GM18520 (cell line): ENCODE results near the gene R3HCC1L.
"Not testable (repeated sequence)": the region's sequence is repeated elsewhere in the genome, so short reads cannot be mapped to it uniquely, and the experiment has no call there.

Source experiments
- ATAC-seq: cut with Tn5 transposase; IDR thresholded peaks from one replicate; pipeline ENCODE4 v1.9.1; 2021; ENCODE audit not compliant: unreplicated experiment

The R3HCC1L gene

DNA sequence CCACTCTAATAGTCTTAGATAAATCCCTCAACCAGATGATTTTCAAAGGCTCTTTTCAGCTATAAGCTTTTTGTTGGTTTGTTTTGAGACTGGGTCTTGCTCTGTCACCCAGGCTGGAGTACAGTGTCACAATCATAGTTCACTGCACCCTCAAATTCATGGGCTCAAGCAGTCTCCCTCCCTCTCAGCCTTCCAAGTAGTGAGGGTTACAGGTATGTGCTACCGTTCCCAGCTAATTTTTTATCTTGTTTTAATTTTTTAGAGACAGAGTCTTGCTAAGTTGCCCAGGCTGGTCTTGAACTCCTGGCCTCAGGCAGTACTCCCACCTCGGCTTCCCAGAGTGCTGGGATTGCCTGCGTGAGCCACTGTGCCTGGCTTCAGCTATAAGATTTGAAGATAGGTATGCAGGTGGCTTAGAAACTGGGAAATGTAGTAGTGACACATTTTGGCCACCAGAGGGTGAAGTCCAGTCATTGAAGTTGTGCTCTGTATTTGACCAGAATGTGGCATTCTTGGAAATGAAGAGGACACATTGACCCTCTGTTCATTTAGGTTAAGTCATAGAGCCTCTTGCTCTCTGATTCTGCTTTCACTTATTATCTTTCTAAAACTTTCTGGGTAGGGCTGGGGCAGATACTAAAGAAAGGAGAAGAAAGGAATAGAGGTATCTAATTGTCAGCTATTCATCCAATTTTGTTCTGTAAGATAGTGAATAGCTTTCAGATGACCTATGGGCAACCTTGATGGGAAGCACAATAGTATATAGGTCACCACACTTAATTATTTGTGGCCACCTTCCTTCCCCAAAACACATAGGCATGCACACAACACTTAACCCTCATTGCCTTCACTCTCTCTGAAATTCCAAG lies 36.0 kb downstream of the R3HCC1L start:
- ATAC-seq: no peak

DNA sequence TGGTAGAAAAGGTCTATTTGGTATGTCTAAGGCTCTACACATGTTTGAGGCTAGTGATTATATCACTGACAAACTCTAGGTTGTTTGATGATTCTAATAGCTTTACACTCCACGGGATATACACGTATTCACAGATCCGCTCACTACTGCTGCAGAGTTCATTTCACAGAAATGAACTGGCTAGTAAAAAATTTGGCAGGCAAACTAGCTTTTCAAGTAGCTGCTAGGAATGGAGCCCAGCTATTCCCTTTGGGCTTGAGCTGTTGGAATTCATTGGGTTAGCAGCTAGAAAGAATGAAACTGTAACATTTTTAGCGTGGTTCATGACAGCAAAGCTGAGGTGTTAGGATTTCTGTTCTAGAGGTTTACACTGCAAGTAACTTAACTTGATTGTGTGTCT lies 37.6 kb downstream of the R3HCC1L start:
- ATAC-seq: no peak

DNA sequence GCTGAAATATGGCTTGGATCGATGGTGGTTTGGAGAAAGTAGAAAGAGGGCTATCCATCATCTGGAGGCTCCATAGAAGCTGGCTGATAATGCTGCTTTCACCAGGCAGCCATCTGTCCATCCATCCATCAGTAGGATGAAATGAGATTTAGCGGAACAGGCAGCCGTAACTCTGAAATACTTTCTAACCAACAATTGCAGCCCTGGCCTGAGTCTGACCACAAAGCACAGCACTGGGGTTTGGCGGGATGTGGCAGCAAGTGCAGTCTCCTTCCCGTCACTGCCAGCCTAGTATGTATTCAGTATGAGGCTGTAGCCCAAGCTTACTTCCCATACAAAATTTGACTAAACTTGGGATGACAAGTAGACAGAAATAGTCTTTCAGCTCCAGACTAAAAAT lies 38.0 kb downstream of the R3HCC1L start:
- no peak for ATAC-seq

DNA sequence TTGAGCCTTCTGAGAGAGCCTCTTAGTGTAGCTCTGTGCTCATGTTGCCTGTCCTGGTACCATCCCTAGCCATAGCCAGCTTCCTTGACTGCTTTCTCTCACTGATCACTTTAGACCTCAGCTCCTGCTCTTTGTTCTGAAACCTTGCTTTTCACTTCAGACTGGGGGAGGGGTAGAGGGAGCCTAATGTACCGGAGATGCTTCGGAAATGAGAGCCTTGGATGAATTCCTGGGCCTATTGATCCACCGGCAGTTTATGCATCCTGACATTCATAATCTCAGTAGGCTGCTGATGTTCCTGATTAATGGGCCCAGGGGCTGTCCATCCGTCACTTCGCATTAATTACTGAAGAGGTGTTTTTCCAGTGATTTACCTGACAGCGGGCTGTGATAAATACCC lies 38.8 kb downstream of the R3HCC1L start:
- no peak for ATAC-seq

- not testable (repeated sequence) for ATAC-seq
Observed at GRCh38 chr10:98182351-98182915, 48.0 kb downstream of the R3HCC1L start.

DNA sequence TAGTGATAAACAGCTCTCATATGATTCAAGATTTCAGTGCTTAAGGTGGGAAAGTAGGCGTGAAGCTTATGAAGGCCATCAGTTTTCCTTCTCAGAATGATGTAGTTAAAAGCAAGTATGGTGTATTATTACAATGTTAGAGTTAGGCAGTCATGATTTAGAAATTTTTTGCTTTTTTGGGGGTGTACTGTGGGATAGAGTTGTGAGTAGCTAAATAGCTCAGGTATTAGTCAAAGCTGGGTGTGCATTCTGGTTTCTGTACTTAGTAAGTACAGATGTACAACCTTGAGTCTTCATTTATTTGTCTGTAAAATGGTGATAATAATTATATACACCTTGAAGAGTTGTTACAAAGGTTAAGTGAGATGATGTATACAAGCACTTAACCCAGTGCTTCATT lies 52.2 kb downstream of the R3HCC1L start:
- no peak for ATAC-seq

GRCh38 chr10:98190773-98191172 lies 56.3 kb downstream of the R3HCC1L start:
- ATAC-seq: not testable (repeated sequence)

DNA sequence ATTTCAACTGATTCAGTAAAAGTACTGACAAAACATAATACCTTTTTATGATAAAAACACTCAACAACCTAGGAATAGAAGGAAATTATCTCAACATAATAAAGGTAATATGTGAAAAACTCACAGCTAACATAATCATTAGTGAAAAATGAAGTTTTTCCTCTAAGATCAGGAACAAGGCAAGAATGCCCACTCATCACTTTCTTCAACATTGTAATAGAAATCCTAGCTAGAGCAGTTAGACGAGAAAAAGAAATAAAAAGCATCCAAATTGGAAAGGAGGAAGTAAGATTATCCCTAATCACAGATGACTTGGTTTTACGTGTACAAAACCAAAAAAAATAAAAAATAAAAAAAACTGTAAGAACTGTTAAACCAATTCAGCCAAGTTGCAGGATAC lies 58.6 kb downstream of the R3HCC1L start:
- ATAC-seq: no peak

- no peak for ATAC-seq
Observed at GRCh38 chr10:98194633-98195032, 60.2 kb downstream of the R3HCC1L start.

GRCh38 chr10:98195120-98195519 lies 60.7 kb downstream of the R3HCC1L start:
- ATAC-seq: no peak

GRCh38 chr10:98196985-98197384 lies 62.5 kb downstream of the R3HCC1L start:
- no peak for ATAC-seq

DNA sequence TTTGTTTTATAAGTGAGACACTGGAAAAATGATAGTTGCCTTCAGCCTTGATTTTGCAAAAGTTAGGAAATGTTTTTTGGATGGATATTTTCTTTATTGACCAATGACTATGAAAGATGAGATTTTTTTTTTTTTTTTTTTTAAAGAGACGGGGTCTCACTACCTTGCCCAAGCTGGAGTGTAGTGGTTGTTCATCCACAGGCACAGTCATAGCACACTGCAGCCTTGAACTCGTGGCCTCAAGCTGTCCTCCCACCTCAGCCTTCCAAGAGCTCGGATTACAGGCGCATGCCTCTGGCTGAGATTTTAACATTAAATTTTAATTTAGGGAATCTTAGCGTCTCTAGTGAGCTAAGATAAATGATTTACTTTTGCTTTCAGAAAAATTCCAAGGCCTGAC lies 67.3 kb downstream of the R3HCC1L start:
- no peak for ATAC-seq

DNA sequence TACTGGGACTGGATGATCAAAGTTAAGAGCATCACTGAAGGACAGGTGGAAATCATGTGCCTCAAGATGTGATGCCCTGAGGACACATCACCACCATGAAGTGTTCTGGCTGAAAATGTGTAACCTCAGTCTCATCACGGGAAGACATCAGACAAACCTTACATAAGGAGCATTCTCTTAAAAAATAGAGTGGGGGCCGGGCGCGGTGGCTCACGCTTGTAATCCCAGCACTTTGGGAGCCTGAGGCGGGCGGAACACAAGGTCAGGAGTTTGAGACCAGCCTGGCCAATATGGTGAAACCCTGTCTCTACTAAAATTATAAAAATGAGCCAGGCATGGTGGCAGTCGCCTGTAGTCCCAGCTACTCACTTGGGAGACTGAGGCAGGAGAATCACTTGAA lies 67.9 kb downstream of the R3HCC1L start:
- ATAC-seq: no peak

DNA sequence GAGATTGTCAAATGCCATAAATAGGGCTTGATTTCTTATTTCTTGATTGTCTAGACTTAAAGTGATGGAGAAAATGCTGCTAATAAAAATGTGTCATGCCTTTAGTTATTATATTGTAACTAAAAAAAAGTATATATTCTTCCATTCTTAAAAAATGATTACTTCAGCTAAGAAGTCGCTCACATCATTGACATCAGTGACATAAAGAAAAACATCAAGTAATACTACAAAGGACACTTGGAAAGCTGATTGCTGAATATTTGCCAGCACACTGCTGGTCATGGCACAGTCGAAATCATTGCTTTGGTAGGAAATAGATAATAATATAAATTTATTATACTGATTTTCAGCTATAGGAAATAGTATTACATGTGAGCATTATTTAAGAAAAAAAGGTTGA lies 70.9 kb downstream of the R3HCC1L start:
- no peak for ATAC-seq

DNA sequence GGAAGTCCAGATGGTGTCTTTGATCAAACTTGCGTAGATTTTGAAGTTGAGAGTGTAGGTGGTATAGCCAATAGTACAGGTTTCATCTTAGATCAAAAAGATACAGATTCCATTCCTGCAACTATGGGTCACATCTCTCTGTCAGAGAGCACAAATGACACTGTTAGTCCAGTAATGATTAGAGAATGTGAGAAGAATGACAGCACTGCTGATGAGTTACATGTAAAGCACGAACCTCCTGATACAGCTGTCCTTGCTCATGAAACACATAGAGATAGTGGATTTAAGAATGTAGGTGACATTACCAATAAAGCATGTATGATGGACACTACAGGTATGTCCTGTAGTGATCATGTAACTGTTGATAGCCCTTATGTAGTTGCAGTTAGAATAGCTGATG lies 74.5 kb downstream of the R3HCC1L start:
- no peak for ATAC-seq

DNA sequence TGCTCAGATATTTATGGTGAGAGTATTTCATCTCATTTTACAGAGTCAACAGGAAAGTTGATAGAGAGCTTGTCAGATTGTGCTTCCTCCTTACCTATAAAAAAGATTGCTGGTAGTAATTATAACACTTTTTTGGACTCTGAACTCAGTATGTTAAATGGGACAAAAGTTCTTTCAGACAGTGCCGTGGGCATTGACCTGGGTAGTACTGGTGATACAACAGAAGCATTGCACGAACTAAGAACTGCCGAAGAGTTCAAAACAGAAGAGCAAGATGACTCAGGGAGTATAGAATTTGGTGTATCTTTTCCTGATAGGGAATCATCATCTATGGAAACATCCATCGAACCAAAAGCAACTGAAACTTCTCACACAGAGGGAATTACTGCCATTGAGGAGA lies 75.0 kb downstream of the R3HCC1L start:
- ATAC-seq: no peak

DNA sequence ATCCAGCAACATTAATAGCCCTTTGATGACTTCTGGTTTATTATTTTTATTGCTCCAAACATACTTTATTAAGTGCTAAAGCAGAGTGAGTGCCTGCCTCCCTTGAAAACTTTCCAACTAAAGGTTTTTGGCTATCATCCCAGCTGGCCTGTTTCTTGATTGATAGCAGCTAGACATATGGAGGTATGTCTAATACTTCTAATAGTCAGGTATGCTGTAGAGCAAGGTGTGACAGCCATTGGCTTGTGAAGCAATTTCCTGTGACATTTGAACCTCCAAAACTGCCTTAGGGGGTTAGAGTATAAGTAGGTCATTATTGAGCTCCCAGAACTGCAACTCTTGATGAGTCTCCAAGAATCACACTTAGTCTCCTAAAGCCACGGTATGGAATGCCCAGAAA lies 77.7 kb downstream of the R3HCC1L start:
- ATAC-seq: no peak

DNA sequence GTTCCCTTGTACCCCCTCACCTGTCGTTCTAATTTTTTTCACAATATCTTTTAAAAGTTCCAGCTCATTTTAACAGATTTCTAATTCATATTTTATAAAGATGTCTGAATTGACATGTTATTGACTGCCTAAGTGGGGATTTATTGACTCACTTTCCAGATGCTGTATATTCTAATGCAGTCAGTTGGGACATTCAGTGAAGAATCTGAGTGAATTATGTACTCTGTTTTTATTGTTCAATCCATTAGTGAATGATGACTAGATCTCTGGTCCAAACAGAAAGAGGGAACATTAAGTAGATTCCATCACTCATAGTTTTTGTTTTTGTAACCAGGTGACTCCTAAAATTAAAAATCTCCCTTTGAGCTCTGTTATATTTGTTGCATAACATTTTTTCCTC lies 79.3 kb downstream of the R3HCC1L start:
- ATAC-seq: no peak

DNA sequence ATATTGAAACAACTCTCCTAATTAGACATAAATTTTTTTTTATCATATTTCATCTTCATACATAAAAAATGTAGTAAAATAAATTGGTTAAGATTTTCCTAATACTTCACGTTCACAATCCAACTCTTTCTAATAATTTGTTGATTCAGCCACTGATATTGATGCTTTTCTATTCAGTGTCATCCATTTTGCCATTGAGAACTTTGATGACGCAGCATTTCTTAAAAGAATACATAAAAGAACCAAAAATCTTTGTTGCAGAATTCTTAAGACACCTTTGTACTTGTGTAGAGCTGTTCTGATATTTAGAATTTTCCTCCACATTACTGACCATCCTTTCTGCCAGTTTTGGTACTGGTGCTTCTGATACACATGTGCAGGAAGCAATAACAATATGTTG lies 80.9 kb downstream of the R3HCC1L start:
- ATAC-seq: no peak

DNA sequence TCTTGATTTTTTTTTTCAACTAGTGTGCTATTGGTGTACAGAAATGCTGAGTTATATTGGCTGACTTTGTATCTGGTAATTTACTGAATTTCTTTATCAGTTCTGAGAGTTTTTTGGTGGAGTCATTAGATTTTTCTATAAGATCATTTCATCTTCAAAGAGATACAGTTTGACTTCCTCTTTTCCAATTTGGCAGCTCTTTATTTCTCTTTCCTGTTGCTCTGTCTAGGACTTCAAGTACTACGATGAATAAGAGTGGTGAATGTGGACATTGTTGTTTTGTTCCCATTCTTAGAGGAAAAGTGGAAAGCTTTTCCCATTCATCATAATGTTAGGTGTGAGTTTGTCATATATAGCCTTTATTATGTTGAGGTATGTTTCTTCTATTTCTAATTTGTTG lies 83.3 kb downstream of the R3HCC1L start:
- no peak for ATAC-seq

GRCh38 chr10:98223874-98224273 lies 89.4 kb downstream of the R3HCC1L start:
- ATAC-seq: no peak

DNA sequence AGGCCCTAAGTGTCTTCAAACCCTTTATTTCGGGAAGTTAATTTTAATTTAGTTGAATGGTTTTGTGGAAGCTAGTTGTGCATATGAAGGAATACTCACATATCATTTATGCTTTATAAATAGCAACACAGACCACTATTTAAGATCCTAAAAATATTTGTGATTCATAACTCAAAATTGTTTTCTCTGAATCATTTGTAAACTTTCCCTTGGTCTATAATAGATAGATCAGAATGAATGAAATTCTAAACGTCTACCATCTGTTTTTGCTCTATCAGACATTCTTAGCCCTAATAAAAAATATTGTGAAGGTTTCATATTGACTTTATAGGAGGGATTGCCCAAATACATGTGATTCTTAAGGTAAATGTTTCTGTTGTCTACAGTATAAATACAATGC lies 90.1 kb downstream of the R3HCC1L start:
- ATAC-seq: no peak

GRCh38 chr10:98224996-98225395 lies 90.5 kb downstream of the R3HCC1L start:
- ATAC-seq: no peak
